Neuronal stem cell (in vitro differentiated cells): ENCODE results near the gene RNH1.
A peak's percentile ranks its signal among the peaks of the same experiment; 100 is the strongest.

Experiments used
- DNase-seq: peaks from one replicate; pipeline ENCODE4 v3.0.0-alpha.2; 2013; ENCODE audit warnings: low spot score
- H2AFZ ChIP-seq: one replicate; pipeline ENCODE4 v1.6.1; 2013; ENCODE audit warnings: mild to moderate bottlenecking, low read length, inconsistent platforms
- H2AK5ac ChIP-seq: 2 replicates; pipeline ENCODE4 v1.6.1; 2013; ENCODE audit warnings: low read depth, mild to moderate bottlenecking, inconsistent platforms, low read length, moderate library complexity, mixed read lengths
- H2BK120ac ChIP-seq: 2 replicates; pipeline ENCODE4 v1.6.1; 2013; ENCODE audit warnings: low read depth, mild to moderate bottlenecking, inconsistent platforms, low read length, moderate library complexity, mixed read lengths
- H2BK12ac ChIP-seq: one replicate; pipeline ENCODE4 v1.6.1; 2013; ENCODE audit warnings: low read length, inconsistent platforms
- H2BK15ac ChIP-seq: 2 replicates; pipeline ENCODE4 v1.6.1; 2013; ENCODE audit warnings: mild to moderate bottlenecking, low read length, inconsistent platforms, mixed read lengths
- H2BK5ac ChIP-seq: one replicate; pipeline ENCODE4 v1.6.1; 2013; ENCODE audit warnings: inconsistent platforms, mild to moderate bottlenecking, low read length, moderate library complexity
- H3K14ac ChIP-seq: one replicate; pipeline ENCODE4 v1.6.1; 2013; ENCODE audit warnings: low read length, inconsistent platforms
- H3K18ac ChIP-seq: 2 replicates; pipeline ENCODE4 v1.6.1; 2013; ENCODE audit warnings: low read length, inconsistent platforms
- H3K23ac ChIP-seq: 2 replicates; pipeline ENCODE4 v1.6.1; 2013; ENCODE audit warnings: low read depth, mild to moderate bottlenecking, mixed read lengths, low read length, inconsistent platforms; ENCODE audit not compliant: poor library complexity
- H3K27ac ChIP-seq: replicated peaks from 3 replicates; pipeline ENCODE4 v1.5.1; 2013; ENCODE audit warnings: low read length, inconsistent platforms
- H3K27me3 ChIP-seq, 3 experiments: 2 replicates each; pipeline ENCODE4 v1.6.1; 2013; ENCODE audit warnings: low read length in 3 of 3, mild to moderate bottlenecking in 2 of 3, inconsistent platforms in 1 of 3, low read depth in 1 of 3, mixed read lengths in 1 of 3, moderate library complexity in 1 of 3; ENCODE audit not compliant: control insufficient read depth in 3 of 3, insufficient read depth in 3 of 3
- H3K36me3 ChIP-seq, 2 donors: replicated peaks in 1 of 2; 2 replicates each; pipeline ENCODE4 v1.6.1; 2013; ENCODE audit warnings: low read length in 2 of 2; ENCODE audit not compliant: control insufficient read depth in 2 of 2, insufficient read depth in 2 of 2
- H3K4ac ChIP-seq: 2 replicates; pipeline ENCODE4 v1.6.1; 2013; ENCODE audit warnings: inconsistent platforms, mild to moderate bottlenecking, low read length, moderate library complexity
- H3K4me1 ChIP-seq, 2 donors: 1 replicate in 1 of 2; 2 replicates in 1 of 2; pipeline ENCODE4 v1.6.1; 2013; ENCODE audit warnings: low read length in 2 of 2, low read depth in 1 of 2; ENCODE audit not compliant: control insufficient read depth in 2 of 2, insufficient read depth in 1 of 2
- H3K4me2 ChIP-seq: one replicate; pipeline ENCODE4 v1.6.1; 2013; ENCODE audit warnings: mild to moderate bottlenecking, low read length, inconsistent platforms; ENCODE audit not compliant: insufficient read depth, poor library complexity, severe bottlenecking
- H3K4me3 ChIP-seq, 2 donors: 2 replicates each; pipeline ENCODE4 v1.5.1; 2013; ENCODE audit warnings: low read length in 2 of 2, mild to moderate bottlenecking in 2 of 2, inconsistent platforms in 1 of 2, moderate library complexity in 1 of 2
- H3K79me1 ChIP-seq: one replicate; pipeline ENCODE4 v1.6.1; 2013; ENCODE audit warnings: low read depth, mild to moderate bottlenecking, inconsistent platforms, low read length, moderate library complexity
- H3K9ac ChIP-seq: one replicate; pipeline ENCODE4 v1.6.1; 2013; ENCODE audit warnings: mild to moderate bottlenecking, low read depth, low read length, inconsistent platforms; ENCODE audit not compliant: poor library complexity
- H3K9me3 ChIP-seq, 2 donors: replicated peaks in 1 of 2; 2 replicates each; pipeline versions ENCODE3 to v1.6.1; 2013; ENCODE audit warnings: low read length in 2 of 2, mild to moderate bottlenecking in 2 of 2, inconsistent platforms in 1 of 2, low read depth in 1 of 2, mixed read lengths in 1 of 2, moderate library complexity in 1 of 2; ENCODE audit not compliant: control insufficient read depth in 2 of 2, insufficient read depth in 1 of 2
- H4K8ac ChIP-seq: one replicate; pipeline ENCODE4 v1.6.1; 2013; ENCODE audit warnings: low read depth, mild to moderate bottlenecking, inconsistent platforms, low read length, moderate library complexity
- H4K91ac ChIP-seq: one replicate; pipeline ENCODE4 v1.6.1; 2013; ENCODE audit warnings: low read length, low read depth, mild to moderate bottlenecking, inconsistent platforms; ENCODE audit not compliant: poor library complexity
- WGBS, 2 donors: extraction: QIAGEN DNeasy Blood & Tissue Kit; methylation state at CpG; one replicate each; pipeline ENCODE4 v1.1.7; 2013; ENCODE audit warnings: missing lambda C conversion rate in 2 of 2, mixed read lengths in 1 of 2; ENCODE audit not compliant: insufficient read length in 2 of 2, insufficient replicate concordance in 1 of 2; ENCODE audit errors: extremely low coverage in 2 of 2; 5-methylcytosine and 5-hydroxymethylcytosine counted together

Gene RNH1

GRCh38 chr11:501001-501682 is 5.9 kb downstream of the RNH1 start:
- Histone ChIP-seq H4K91ac (no peak overlapping the region), H3K27ac (no peak overlapping the region)
- WGBS, 2 donors: no CpG with 5 or more reads among the region's 24 CpGs

DNA sequence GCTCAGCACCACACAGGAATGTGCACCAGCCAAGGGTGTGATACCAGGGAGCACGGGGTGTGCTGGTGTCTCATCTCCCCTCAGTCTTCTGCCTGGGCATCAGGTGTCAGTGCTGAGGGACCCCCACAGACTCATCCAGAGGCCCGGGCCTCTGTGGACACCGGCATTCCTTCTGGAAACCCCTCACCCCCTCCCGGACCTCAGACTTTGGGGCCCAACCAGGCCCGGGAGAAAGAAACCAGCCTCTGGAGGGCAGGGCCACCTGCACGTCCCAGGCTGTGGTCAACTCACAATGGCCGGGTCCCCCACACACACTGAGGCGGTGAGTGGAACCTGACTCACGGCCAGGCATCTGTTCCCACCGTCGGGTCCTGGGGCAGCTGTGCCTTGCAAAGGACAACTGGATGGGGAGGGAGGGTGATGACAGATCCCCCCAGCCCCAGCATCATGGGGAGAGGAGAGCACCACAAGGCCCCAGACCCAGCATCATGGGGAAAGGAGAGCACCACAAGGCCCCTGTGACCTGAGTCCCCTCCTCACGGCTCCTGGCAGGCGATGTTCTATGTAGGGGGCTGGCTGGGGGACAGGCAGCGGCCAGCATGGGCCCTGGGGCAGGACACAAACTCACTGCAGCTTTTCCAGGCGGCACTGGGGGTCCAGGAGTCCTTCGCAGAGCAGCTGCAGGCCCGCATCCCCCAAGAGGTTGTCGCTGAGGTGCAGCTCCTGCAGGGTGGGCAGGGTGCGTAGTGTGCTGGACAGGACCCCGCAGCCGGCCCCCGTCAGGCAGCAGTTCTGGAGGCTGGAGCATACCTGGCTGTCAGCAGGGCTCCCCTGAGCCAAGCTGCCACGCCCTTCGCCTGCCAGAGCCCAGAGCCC is 7.6 kb downstream of the RNH1 start:
- Histone ChIP-seq H2BK12ac (no peak overlapping the region), H3K36me3 (peaks cover 61 to 79% of the 10 kb centered on the region in 2 donors), H3K23ac (no peak overlapping the region), H3K18ac (no peak overlapping the region), H4K91ac (no peak overlapping the region), H2BK120ac (no peak overlapping the region), H3K4me3 (no peak overlapping the region), H4K8ac (no peak overlapping the region), H3K27me3 (no peaks in the 10 kb centered on the region), H2BK5ac (peak overlapping the region; percentile 48), H2BK15ac (no peak overlapping the region), H3K4me2 (no peak overlapping the region), H3K4ac (no peak overlapping the region), H2AK5ac (no peak overlapping the region), H3K14ac (no peak overlapping the region), H3K4me1 (no peaks in the 10 kb centered on the region), H3K9ac (no peak overlapping the region), H2AFZ (no peak overlapping the region), H3K27ac (no peak overlapping the region), H3K79me1 (peaks cover 26% of the 10 kb centered on the region), H3K9me3 (peaks cover 0 to 17% of the 10 kb centered on the region in 2 donors)
- WGBS, 2 donors: no CpG with 5 or more reads among the region's 24 CpGs
- DNase-seq: no peak

More at GRCh38 chr11:501001-501682, 5.9 kb downstream of the RNH1 start:
- no peak overlapping the region for H3K4ac ChIP-seq
- no peak overlapping the region for H3K4me3 ChIP-seq
- no peak for DNase-seq
- H3K4me1 ChIP-seq: peaks cover 1 to 8% of the 10 kb centered on the region in 2 donors
- H3K79me1 ChIP-seq: peaks cover 29% of the 10 kb centered on the region
- H3K36me3 ChIP-seq: peaks cover 50 to 68% of the 10 kb centered on the region in 2 donors
- H3K27me3 ChIP-seq: no peaks in the 10 kb centered on the region
- no peak overlapping the region for H2AK5ac ChIP-seq
- H4K8ac ChIP-seq: no peak overlapping the region
- H3K9me3 ChIP-seq: peaks cover 0 to 17% of the 10 kb centered on the region in 2 donors
- no peak overlapping the region for H3K14ac ChIP-seq
- no peak overlapping the region for H3K18ac ChIP-seq
- H3K9ac ChIP-seq: no peak overlapping the region
- H2BK12ac ChIP-seq: no peak overlapping the region
- no peak overlapping the region for H3K4me2 ChIP-seq
- H2AFZ ChIP-seq: no peak overlapping the region
- H2BK120ac ChIP-seq: peak overlapping the region; percentile 31
- H2BK5ac ChIP-seq: no peak overlapping the region
- no peak overlapping the region for H2BK15ac ChIP-seq
- H3K23ac ChIP-seq: no peak overlapping the region

GRCh38 chr11:498297-499181 is 8.5 kb downstream of the RNH1 start:
- H3K4me2 ChIP-seq: no peak overlapping the region
- H3K14ac ChIP-seq: no peak overlapping the region
- H3K23ac ChIP-seq: no peak overlapping the region
- H3K4me3 ChIP-seq: no peak overlapping the region
- no peak overlapping the region for H3K9ac ChIP-seq
- H3K36me3 ChIP-seq: peaks cover 61 to 86% of the 10 kb centered on the region in 2 donors
- no peaks in the 10 kb centered on the region for H3K4me1 ChIP-seq
- WGBS, 2 donors: no CpG with 5 or more reads among the region's 39 CpGs
- peaks cover 0 to 17% of the 10 kb centered on the region in 2 donors for H3K9me3 ChIP-seq
- peak overlapping the region; percentile 23 for H3K4ac ChIP-seq
- no peak for DNase-seq
- no peak overlapping the region for H4K91ac ChIP-seq
- peak overlapping the region; percentile 48 for H2BK5ac ChIP-seq
- no peak overlapping the region for H3K27ac ChIP-seq
- H4K8ac ChIP-seq: no peak overlapping the region
- H3K18ac ChIP-seq: no peak overlapping the region
- H2BK15ac ChIP-seq: no peak overlapping the region
- no peaks in the 10 kb centered on the region for H3K27me3 ChIP-seq
- H2AK5ac ChIP-seq: peak overlapping the region; percentile 46
- peaks cover 25% of the 10 kb centered on the region for H3K79me1 ChIP-seq
- H2AFZ ChIP-seq: no peak overlapping the region
- H2BK120ac ChIP-seq: no peak overlapping the region
- H2BK12ac ChIP-seq: no peak overlapping the region
